Neural crest cell (in vitro differentiated cells): ENCODE results near the gene RNF222. TPM values are rescaled to one million over a fixed set of nuclear protein-coding genes. Genes with fewer than 3 reads are reported as not detected.

Experiments used
- DNase-seq: peaks from one replicate; pipeline ENCODE4 v3.0.0; 2021; ENCODE audit warnings: low read depth, mixed read lengths, low spot score
- H3K27ac Mint-ChIP-seq: one replicate; pipeline ENCODE4 v1.8.0; 2021; ENCODE audit warnings: mild to moderate bottlenecking, mixed read lengths; ENCODE audit not compliant: unreplicated experiment
- H3K27me3 Mint-ChIP-seq: 2 replicates; pipeline ENCODE4 v1.8.0; 2021; ENCODE audit warnings: low read depth, mild to moderate bottlenecking, mixed read lengths
- H3K36me3 Mint-ChIP-seq: 2 replicates; pipeline ENCODE4 v1.8.0; 2021; ENCODE audit warnings: low read depth, mild to moderate bottlenecking, mixed read lengths
- H3K4me1 Mint-ChIP-seq: 2 replicates; pipeline ENCODE4 v1.8.0; 2021; ENCODE audit warnings: mixed read lengths
- H3K4me3 Mint-ChIP-seq: one replicate; pipeline ENCODE4 v1.8.0; 2021; ENCODE audit warnings: mild to moderate bottlenecking, mixed read lengths
- H3K9me3 Mint-ChIP-seq: 2 replicates; pipeline ENCODE4 v1.8.0; 2021; ENCODE audit warnings: mixed read lengths
- CTCF ChIP-seq: fragments of 200-600 bp; sonication (generic); conservative IDR thresholded peaks from 2 replicates; pipeline ENCODE4 v1.5.0; 2021; ENCODE audit warnings: antibody characterized with exemption, mild to moderate bottlenecking
- long read RNA-seq: library from polyadenylated mRNA; unstranded; transcript quantifications from one replicate; pipeline ENCODE4 v2.0.0, GENCODE V29; 2020
- total RNA-seq: library from RNA; stranded (reverse); gene quantifications from 2 replicates; pipeline ENCODE4 v1.2.1, GENCODE V29; 2021

The RNF222 gene
- total RNA-seq = not detected in 2 replicates
- long read RNA-seq = 0 reads

- no peak within 1 kb of the TSS for H3K4me3 Mint-ChIP-seq
- H3K4me1 Mint-ChIP-seq = no peaks in the 10 kb centered on the region
- no peak within 1 kb of the TSS for H3K27ac Mint-ChIP-seq
- TF ChIP-seq CTCF = no peak
- no peaks in the 10 kb centered on the region for H3K36me3 Mint-ChIP-seq
- H3K27me3 Mint-ChIP-seq = peaks cover 74% of the 10 kb centered on the region
- no peak for DNase-seq
- no peaks in the 10 kb centered on the region for H3K9me3 Mint-ChIP-seq
Observed at GRCh38 chr17:8397636-8398035, at the start of gene RNF222. RNF222 (minus strand) TSS chr17:8397827; CDS start chr17:8393461, 4,366 bp downstream.

- no peak for TF ChIP-seq CTCF
- Mint-ChIP-seq H3K4me1 (peaks cover 36% of the 10 kb centered on the region), H3K36me3 (peaks cover 10% of the 10 kb centered on the region), H3K4me3 (no peak overlapping the region), H3K9me3 (no peaks in the 10 kb centered on the region), H3K27ac (no peak overlapping the region), H3K27me3 (no peaks in the 10 kb centered on the region)
- no peak for DNase-seq
Observed at GRCh38 chr17:8445536-8445935, 47.9 kb upstream of the RNF222 start.

GRCh38 chr17:8444494-8444893, 46.9 kb upstream of the RNF222 start:
- Mint-ChIP-seq H3K9me3 (no peaks in the 10 kb centered on the region), H3K4me3 (no peak overlapping the region), H3K27me3 (no peaks in the 10 kb centered on the region), H3K4me1 (peaks cover 36% of the 10 kb centered on the region), H3K36me3 (peaks cover 7% of the 10 kb centered on the region), H3K27ac (no peak overlapping the region)
- TF ChIP-seq CTCF = no peak
- no peak for DNase-seq

DNA sequence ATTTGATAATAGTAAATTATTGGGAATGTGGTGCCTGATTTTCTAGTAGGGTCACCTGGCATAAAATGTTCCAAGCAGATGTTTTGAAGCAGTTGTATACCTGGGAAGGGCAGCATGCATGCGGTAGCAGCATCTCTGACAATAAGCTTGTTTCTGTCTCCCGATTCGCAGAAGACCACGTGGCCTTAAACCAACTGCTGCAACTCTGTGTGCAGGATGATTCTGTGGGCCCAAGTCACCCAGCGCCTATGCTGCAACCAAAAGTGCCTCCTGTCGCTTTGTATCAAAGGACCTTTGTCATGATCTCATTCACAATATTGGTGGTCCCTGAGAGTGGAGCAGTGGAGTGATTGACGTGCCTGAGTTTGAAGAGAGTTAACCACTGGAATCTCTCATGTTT, 46.1 kb upstream of the RNF222 start:
- Mint-ChIP-seq H3K4me3 (peak overlapping the region; percentile 28), H3K27ac (no peak overlapping the region), H3K27me3 (no peaks in the 10 kb centered on the region), H3K4me1 (peaks cover 36% of the 10 kb centered on the region), H3K9me3 (no peaks in the 10 kb centered on the region), H3K36me3 (peaks cover 6% of the 10 kb centered on the region)
- TF ChIP-seq CTCF = no peak
- no peak for DNase-seq

- no peak for DNase-seq
- Mint-ChIP-seq H3K36me3 (peaks cover 3% of the 10 kb centered on the region), H3K27ac (no peak overlapping the region), H3K4me3 (peak overlapping the region; percentile 62), H3K9me3 (no peaks in the 10 kb centered on the region), H3K4me1 (peaks cover 34% of the 10 kb centered on the region), H3K27me3 (no peaks in the 10 kb centered on the region)
- no peak for TF ChIP-seq CTCF
Observed at GRCh38 chr17:8442310-8442709, 44.7 kb upstream of the RNF222 start.

- peak overlapping the region; percentile 62 for H3K4me3 Mint-ChIP-seq
- no peaks in the 10 kb centered on the region for H3K27me3 Mint-ChIP-seq
- DNase-seq = no peak
- no peak for TF ChIP-seq CTCF
- peaks cover 40% of the 10 kb centered on the region for H3K4me1 Mint-ChIP-seq
- peaks cover 2% of the 10 kb centered on the region for H3K36me3 Mint-ChIP-seq
- no peaks in the 10 kb centered on the region for H3K9me3 Mint-ChIP-seq
- peak overlapping the region; percentile 0 for H3K27ac Mint-ChIP-seq
Observed at GRCh38 chr17:8441690-8442089, 44.1 kb upstream of the RNF222 start.
